ENCODE measurements around the gene NR3C1. TPM values are rescaled to one million over a fixed set of nuclear protein-coding genes. Genes with fewer than 3 reads are reported as not detected.

Gene NR3C1
- total RNA-seq, 1 experiment from 2014 or later, result 31.4 TPM

DNA sequence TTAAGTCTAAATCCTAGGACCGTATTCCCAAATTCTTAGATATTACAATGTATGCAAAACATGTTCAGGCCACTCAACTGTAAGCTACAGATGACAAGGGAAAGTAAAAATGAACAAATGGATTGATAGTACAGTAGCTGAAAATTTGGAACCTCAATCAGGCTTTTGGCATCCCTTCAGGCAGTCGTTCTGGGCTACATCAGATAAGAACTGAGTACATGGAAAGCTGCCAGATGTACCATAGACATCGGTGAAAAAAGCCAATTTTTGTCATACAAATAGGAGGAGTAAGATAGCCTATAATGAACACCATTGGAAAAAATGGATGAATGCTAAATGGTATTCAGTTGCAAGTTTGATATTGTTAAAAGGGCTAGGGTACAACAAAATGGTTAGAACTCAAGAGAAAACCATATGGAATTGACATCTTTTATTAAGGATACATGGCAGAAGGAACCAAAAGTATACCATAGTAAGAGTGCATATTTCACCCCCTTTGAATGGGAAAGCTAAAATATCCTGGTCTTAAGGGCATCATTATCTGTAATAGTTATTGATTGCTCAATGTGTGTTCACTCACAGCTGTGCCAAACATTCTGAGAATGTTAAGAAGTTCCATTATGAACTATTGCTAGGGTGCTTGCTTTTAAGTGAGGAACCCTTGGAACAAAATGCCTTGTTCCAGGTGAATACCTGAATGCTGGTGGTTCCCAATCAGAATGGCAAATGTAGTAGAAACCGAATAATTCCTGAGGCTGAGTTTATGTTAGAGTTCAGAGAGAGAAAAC, 86.4 kb downstream of the NR3C1 start:
- Histone ChIP-seq H2AK5ac (ENCODE audit: insufficient read length, low read length) (no peak overlapping the region), H3T11ph (ENCODE audit: low read length) (no peak overlapping the region), H3K4me2 (ENCODE audit: insufficient read depth, insufficient read length, low read length) (no peak overlapping the region), H4K20me1 (ENCODE audit: control insufficient read depth, insufficient read depth, insufficient read length) (no peaks in the 10 kb centered on the region), H2BK20ac (ENCODE audit: low read depth, low read length, poor library complexity, severe bottlenecking) (no peak overlapping the region), H2BK5ac (ENCODE audit: insufficient read length, low read length) (no peak overlapping the region), H3K79me2 (ENCODE audit: insufficient read depth, low read length) (no peaks in the 10 kb centered on the region), H2BK120ac (ENCODE audit: low read depth, low read length, poor library complexity, severe bottlenecking) (no peak overlapping the region), H4K8ac (replicated peaks; ENCODE audit: insufficient read length, low read depth, low read length) (no peak overlapping the region), H2BK15ac (ENCODE audit: low read depth, low read length) (no peak overlapping the region), H4K91ac (ENCODE audit: insufficient read length, low read depth, low read length) (no peak overlapping the region), H3K9me3 (ENCODE audit: control insufficient read depth, low read depth, low read length) (no peaks in the 10 kb centered on the region), H3K4me1 (ENCODE audit: insufficient read depth, low read length) (no peaks in the 10 kb centered on the region), H3K14ac (ENCODE audit: insufficient read depth, low read length) (no peak overlapping the region), H2BK12ac (ENCODE audit: insufficient read length, low read depth, low read length) (no peak overlapping the region), H3K9ac (ENCODE audit: extremely low read depth, insufficient read length, low read length) (no peak overlapping the region), H3K23ac (ENCODE audit: insufficient read length, low read depth, low read length) (no peak overlapping the region), H4K5ac (ENCODE audit: insufficient read length, low read depth, low read length) (no peak overlapping the region), H3K27me3 (ENCODE audit: insufficient read depth, low read length) (no peaks in the 10 kb centered on the region), H3K18ac (ENCODE audit: insufficient read length, low read depth, low read length) (no peak overlapping the region), H3K27ac (ENCODE audit: insufficient read length, low read depth, low read length) (no peak overlapping the region), H3K4ac (ENCODE audit: low read depth, low read length) (no peak overlapping the region), H3K79me1 (ENCODE audit: insufficient read depth, low read depth, low read length, poor library complexity, severe bottlenecking) (no peaks in the 10 kb centered on the region), H2AFZ (ENCODE audit: low read length) (no peak overlapping the region), H3K23me2 (ENCODE audit: insufficient read length, low read depth, low read length, poor library complexity, severe bottlenecking) (no peaks in the 10 kb centered on the region), H3K56ac (ENCODE audit: insufficient read length, low read depth, low read length) (no peak overlapping the region)
- H3K4me1 Mint-ChIP-seq, result peaks cover 2 to 4% of the 10 kb centered on the region in 2 experiments; a peak in 3 of 4 replicates
- H3K9me3 Mint-ChIP-seq, result no peaks in the 10 kb centered on the region
- H3K27me3 Mint-ChIP-seq (ENCODE audit: low read depth), result no peaks in the 10 kb centered on the region
- WGBS (ENCODE audit: extremely low coverage, insufficient read length, low lambda C conversion rate), result no CpG with 5 or more reads among the region's 4 CpGs
- TF ChIP-seq, protein P1, sequence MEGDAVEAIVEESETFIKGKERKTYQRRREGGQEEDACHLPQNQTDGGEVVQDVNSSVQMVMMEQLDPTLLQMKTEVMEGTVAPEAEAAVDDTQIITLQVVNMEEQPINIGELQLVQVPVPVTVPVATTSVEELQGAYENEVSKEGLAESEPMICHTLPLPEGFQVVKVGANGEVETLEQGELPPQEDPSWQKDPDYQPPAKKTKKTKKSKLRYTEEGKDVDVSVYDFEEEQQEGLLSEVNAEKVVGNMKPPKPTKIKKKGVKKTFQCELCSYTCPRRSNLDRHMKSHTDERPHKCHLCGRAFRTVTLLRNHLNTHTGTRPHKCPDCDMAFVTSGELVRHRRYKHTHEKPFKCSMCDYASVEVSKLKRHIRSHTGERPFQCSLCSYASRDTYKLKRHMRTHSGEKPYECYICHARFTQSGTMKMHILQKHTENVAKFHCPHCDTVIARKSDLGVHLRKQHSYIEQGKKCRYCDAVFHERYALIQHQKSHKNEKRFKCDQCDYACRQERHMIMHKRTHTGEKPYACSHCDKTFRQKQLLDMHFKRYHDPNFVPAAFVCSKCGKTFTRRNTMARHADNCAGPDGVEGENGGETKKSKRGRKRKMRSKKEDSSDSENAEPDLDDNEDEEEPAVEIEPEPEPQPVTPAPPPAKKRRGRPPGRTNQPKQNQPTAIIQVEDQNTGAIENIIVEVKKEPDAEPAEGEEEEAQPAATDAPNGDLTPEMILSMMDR (conservative IDR thresholded peaks at IDR 0.05), result no peak
- no peak for DNase-seq
- no peak overlapping the region for H3K4me3 Mint-ChIP-seq
- no peak overlapping the region for H3K27ac Mint-ChIP-seq
- H3K36me3 Mint-ChIP-seq (ENCODE audit: insufficient read depth in 1 of 3, low read depth in 3 of 3), result peaks cover 3 to 6% (median 6%) of the 10 kb centered on the region in 3 experiments; a peak in 4 of 7 replicates

Data from H9 (cell line).